HL-60 (cell line): ENCODE data around the gene FCHSD2.

Experiments used
- GABPA ChIP-seq: IDR thresholded peaks from 2 replicates; pipeline ENCODE4 v1.6.1; 2012; ENCODE audit warnings: low read depth
- POLR2AphosphoS5 ChIP-seq: IDR thresholded peaks from 2 replicates; pipeline ENCODE4 v1.6.1; 2012; ENCODE audit warnings: low read depth
- SPI1 ChIP-seq: IDR thresholded peaks from 2 replicates; pipeline ENCODE4 v1.6.1; 2012; ENCODE audit warnings: low read depth, mild to moderate bottlenecking, borderline replicate concordance
- TF ChIP-seq, protein P1 (sequence below): IDR thresholded peaks from 2 replicates; pipeline ENCODE4 v1.6.1; 2012; ENCODE audit warnings: low read depth; ENCODE audit not compliant: insufficient replicate concordance
- TF ChIP-seq, protein P2 (sequence below): IDR thresholded peaks from one replicate; pipeline ENCODE4 v1.5.1; 2011; ENCODE audit warnings: low read length, control low read depth, inconsistent platforms; ENCODE audit not compliant: insufficient read depth

DNA sequence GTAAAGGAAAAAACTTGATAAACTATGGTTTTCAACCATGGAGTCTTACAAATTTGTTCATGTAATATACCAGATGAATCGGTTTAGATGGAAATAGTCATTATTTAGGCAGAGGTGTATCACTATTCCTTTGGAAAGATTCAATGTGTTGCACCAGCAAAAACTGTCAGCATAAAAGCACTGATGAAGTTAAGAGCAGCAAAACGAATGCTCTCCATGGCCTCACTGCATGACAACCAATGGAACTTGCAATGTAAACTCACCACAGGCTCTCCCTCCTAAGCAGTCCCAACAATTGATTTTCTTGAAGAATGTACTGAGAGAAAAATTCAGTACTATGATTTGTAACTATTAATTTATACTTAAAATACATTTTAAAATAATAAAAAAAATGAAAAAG is 139.9 kb downstream of the FCHSD2 start:
- TF ChIP-seq, protein P1, sequence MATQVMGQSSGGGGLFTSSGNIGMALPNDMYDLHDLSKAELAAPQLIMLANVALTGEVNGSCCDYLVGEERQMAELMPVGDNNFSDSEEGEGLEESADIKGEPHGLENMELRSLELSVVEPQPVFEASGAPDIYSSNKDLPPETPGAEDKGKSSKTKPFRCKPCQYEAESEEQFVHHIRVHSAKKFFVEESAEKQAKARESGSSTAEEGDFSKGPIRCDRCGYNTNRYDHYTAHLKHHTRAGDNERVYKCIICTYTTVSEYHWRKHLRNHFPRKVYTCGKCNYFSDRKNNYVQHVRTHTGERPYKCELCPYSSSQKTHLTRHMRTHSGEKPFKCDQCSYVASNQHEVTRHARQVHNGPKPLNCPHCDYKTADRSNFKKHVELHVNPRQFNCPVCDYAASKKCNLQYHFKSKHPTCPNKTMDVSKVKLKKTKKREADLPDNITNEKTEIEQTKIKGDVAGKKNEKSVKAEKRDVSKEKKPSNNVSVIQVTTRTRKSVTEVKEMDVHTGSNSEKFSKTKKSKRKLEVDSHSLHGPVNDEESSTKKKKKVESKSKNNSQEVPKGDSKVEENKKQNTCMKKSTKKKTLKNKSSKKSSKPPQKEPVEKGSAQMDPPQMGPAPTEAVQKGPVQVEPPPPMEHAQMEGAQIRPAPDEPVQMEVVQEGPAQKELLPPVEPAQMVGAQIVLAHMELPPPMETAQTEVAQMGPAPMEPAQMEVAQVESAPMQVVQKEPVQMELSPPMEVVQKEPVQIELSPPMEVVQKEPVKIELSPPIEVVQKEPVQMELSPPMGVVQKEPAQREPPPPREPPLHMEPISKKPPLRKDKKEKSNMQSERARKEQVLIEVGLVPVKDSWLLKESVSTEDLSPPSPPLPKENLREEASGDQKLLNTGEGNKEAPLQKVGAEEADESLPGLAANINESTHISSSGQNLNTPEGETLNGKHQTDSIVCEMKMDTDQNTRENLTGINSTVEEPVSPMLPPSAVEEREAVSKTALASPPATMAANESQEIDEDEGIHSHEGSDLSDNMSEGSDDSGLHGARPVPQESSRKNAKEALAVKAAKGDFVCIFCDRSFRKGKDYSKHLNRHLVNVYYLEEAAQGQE: no peak
- TF ChIP-seq, protein P2, sequence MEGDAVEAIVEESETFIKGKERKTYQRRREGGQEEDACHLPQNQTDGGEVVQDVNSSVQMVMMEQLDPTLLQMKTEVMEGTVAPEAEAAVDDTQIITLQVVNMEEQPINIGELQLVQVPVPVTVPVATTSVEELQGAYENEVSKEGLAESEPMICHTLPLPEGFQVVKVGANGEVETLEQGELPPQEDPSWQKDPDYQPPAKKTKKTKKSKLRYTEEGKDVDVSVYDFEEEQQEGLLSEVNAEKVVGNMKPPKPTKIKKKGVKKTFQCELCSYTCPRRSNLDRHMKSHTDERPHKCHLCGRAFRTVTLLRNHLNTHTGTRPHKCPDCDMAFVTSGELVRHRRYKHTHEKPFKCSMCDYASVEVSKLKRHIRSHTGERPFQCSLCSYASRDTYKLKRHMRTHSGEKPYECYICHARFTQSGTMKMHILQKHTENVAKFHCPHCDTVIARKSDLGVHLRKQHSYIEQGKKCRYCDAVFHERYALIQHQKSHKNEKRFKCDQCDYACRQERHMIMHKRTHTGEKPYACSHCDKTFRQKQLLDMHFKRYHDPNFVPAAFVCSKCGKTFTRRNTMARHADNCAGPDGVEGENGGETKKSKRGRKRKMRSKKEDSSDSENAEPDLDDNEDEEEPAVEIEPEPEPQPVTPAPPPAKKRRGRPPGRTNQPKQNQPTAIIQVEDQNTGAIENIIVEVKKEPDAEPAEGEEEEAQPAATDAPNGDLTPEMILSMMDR: no peak
- TF ChIP-seq POLR2AphosphoS5 (no peak), SPI1 (no peak), GABPA (no peak)
